GM19452 (cell line): ENCODE results near the gene SUCO.

ENCODE experiments used
- ATAC-seq: cut with Tn5 transposase; IDR thresholded peaks from one replicate; pipeline ENCODE4 v1.9.1; 2021; ENCODE audit not compliant: unreplicated experiment

SUCO gene

GRCh38 chr1:172515927-172516326 lies 17.0 kb upstream of the SUCO start:
- no peak for ATAC-seq

GRCh38 chr1:172517081-172517480 lies 15.9 kb upstream of the SUCO start:
- ATAC-seq: no peak

- no peak for ATAC-seq
Observed at GRCh38 chr1:172517545-172517944, 15.4 kb upstream of the SUCO start.

- no peak for ATAC-seq
Observed at GRCh38 chr1:172529304-172529703, 3.6 kb upstream of the SUCO start.

GRCh38 chr1:172530000-172530399 lies 3.0 kb upstream of the SUCO start:
- ATAC-seq: no peak

GRCh38 chr1:172531412-172532182 lies 1.4 kb upstream of the SUCO start:
- ATAC-seq: no peak

GRCh38 chr1:172532183-172532699 lies 709 bp upstream of the SUCO start:
- peak; percentile 75 for ATAC-seq

GRCh38 chr1:172533513-172534151 lies 682 bp downstream of the SUCO start:
- no peak for ATAC-seq

GRCh38 chr1:172536256-172536655 lies 3.3 kb downstream of the SUCO start:
- no peak for ATAC-seq

GRCh38 chr1:172537366-172537765 lies 4.4 kb downstream of the SUCO start:
- no peak for ATAC-seq

- ATAC-seq: no peak
Observed at GRCh38 chr1:172537827-172538391, 5.0 kb downstream of the SUCO start.

- no peak for ATAC-seq
Observed at GRCh38 chr1:172540635-172541034, 7.7 kb downstream of the SUCO start.

- peak; percentile 9 for ATAC-seq
Observed at GRCh38 chr1:172544481-172545104, 11.6 kb downstream of the SUCO start.

- peak; percentile 94 for ATAC-seq
Observed at GRCh38 chr1:172545396-172546004, 12.6 kb downstream of the SUCO start.

- no peak for ATAC-seq
Observed at GRCh38 chr1:172547071-172547470, 14.1 kb downstream of the SUCO start.

GRCh38 chr1:172549621-172550280 lies 16.8 kb downstream of the SUCO start:
- no peak for ATAC-seq

- ATAC-seq: no peak
Observed at GRCh38 chr1:172551279-172551678, 18.3 kb downstream of the SUCO start.

GRCh38 chr1:172554915-172555314 lies 22.0 kb downstream of the SUCO start:
- no peak for ATAC-seq

GRCh38 chr1:172556461-172556860 lies 23.5 kb downstream of the SUCO start:
- no peak for ATAC-seq

GRCh38 chr1:172557270-172557669 lies 24.3 kb downstream of the SUCO start:
- ATAC-seq: no peak
